HG03280 (cell line): ENCODE measurements around the gene HDAC7.

Experiments used
- ATAC-seq: cut with Tn5 transposase; IDR thresholded peaks from one replicate; pipeline ENCODE4 v1.9.1; 2021; ENCODE audit warnings: mild to moderate bottlenecking, moderate library complexity; ENCODE audit not compliant: unreplicated experiment

Gene HDAC7

DNA sequence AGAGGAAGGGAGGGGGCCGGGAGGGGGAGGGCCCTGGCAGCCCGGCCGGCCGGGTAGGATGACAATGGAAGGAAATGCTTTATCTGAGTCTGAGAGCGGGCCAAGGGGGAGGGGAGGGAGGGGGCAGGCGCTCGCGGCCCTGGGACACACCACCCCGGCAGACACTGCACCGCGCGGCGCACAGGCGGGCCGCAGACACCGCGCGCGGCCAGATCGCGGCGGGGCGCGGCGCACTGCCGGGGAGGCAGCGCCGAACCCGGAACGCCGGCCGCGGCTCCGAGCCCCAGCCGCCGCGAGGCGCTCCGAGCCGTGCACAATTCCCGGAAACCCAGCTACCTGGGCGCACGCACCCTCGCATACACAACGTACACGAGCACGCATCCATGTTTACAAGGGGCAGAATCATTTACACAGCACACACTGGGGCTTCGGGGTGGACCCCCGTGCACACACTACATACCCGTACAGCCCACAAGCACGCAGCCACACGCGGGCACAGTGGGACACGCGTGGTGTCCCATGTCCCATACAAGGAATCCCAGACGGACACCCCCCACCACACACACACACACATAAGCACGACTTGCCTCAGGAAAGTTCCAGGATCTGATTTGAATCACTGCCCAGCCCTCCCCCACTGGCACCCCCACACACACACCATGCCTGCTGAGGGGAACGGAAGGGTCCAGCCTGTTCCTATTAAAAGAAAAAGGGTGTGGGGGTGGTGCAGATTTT lies at the start of gene HDAC7:
Gene HDAC7 (minus strand): TSS at position 8 of the 735 bp plus-strand sequence. CDS start 118 bp downstream, outside the sequence.
- peak; percentile 47 for ATAC-seq

DNA sequence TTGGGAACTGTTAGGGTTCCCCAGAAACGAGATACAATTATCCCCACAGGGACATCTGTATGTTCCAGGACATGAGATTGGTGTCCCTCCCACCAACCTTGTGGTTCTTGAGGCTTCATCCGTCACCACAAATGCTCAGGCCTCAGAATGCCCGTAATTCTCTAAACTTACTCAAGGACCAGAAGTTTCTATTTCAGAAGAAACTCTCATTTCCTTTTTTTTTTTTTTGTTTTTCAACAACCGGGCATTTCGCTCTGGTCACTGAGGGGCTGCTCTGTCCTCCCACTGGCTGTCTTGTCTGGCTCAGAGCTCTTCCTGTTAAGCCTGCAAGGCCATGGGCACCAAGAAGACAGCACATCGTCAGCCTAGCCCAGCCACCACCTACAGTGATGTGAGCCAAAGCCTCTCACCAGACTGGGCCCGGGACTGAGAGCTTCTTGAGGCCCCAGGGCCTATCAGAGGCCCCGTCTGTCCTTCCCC lies 48.9 kb upstream of the HDAC7 start:
- ATAC-seq = peak; percentile 50

DNA sequence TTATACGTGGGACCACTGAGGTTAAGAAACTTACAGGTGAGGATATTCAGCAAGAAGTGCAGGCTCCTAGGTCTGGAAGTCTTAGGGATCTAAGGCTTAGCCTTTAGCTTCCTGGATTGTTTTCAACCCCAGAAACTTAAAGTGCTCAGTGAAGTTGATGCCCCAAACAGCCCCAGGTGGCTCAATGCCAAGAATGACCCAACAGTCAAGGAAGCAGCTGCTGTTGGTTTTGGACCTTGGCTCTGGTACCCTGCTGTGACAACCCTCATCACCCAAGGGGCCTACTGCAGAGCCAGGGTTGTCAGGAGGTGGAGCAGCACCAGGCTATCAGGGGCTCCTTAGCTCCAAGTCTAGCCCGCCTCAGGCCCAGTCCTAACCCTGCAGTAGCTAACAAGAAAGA lies 48.3 kb upstream of the HDAC7 start:
- ATAC-seq = peak; percentile 11

DNA sequence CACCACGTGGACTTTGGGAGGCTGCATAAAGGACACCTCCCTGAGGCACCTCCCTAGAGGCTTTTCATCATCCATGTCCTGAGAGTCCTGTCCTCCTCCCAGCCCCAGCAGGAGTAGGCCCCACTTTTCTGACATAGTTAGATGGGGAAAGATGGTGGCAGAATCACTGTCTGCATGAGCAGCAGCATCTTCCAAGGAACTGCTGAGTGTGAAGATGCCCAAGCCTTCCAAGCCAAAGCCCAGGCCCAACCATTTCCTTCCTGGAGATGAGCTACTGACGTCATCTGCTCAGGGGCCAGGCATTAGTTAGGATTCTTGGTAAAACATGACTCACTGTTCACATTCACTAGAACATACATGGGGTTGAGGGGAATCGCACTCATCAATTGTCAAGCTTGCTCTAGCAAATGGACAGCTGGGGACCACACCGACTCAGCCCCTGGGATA lies 47.8 kb upstream of the HDAC7 start:
- no peak for ATAC-seq

DNA sequence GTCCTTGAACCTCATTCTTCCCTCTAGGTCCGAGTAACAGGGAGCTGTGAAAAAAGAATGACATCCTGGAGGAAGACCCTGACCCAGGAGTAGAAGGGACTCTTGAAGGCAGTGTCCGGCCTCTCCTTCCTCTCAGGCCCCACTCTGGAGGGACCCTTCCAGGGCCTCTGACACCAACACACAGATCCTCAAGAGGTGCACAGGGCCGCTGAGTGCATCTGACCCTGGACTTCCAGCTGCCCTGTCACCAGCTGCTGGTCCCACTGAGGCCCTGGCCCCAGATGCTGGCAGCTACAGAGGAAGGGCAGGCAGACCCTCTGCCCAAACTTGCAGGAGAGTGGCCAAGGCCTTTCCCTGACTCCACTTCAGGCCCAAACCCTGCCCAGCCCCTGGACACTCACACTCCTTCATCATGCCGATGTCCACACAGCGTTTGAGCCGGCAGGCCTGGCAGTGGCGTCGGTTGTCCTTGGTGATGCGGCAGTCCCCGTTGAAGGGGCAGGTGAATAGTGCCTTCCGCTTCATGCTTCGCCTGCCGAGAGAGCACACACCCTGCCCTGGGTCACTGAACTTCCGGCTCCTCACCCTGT lies 45.0 kb upstream of the HDAC7 start:
- ATAC-seq = no peak

DNA sequence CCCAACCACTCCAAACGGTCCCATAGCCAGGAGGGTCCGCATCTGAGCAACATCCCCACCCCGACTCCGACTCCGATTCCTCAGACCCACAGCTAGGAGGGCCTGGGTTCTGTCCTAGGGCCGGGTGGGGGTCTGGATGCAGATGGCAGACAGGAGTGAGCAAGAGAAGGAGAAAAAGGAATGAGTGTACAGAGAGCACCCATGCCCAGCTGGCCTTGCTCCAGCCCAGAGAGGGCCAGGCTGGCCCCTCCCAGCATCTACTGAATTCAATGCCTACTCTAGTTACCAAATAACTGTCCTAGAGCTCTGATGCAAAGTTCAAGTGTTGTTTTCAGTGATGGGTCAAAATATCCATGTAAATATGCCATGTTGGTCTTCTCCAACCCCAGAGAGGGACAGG lies 44.3 kb upstream of the HDAC7 start:
- no peak for ATAC-seq

DNA sequence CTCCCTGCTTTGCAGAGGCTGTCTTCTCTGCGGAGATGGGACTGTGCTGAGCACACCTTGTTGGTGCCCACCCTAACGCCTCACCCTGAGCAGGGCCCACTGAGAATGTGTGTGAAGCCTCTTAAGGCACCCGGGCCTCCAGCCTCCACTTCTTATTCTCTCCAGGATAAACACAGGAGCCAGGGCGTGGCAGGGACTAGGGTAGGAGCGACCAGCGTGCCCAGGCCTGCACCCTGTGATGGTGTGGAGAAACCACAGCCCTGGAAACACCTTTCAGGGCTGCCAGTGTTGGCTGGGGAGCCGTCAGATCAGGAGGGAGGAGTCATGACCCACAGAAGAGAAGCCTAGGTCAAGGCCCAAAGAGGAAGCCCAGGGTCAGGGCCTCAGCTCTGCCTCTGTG lies 43.8 kb upstream of the HDAC7 start:
- no peak for ATAC-seq

DNA sequence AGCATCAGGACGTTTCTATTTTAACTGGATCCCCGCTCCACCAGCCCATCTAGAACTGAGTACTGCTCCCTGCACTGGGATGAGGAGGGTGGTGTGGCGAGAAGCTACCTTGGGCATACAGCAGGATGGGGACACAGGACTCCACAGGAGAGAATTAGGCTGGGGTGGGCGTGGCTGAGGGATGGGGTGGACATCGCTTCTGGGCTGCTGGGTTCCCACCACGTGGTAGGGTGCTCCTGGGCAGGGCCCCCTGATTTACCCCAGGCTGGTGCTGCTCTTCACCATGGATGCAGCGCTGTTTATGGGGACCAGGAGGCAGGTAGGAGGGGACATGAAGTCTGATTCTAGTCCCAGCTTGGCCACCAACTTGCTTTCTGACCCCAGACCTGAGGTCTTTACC lies 43.2 kb upstream of the HDAC7 start:
- ATAC-seq = no peak

DNA sequence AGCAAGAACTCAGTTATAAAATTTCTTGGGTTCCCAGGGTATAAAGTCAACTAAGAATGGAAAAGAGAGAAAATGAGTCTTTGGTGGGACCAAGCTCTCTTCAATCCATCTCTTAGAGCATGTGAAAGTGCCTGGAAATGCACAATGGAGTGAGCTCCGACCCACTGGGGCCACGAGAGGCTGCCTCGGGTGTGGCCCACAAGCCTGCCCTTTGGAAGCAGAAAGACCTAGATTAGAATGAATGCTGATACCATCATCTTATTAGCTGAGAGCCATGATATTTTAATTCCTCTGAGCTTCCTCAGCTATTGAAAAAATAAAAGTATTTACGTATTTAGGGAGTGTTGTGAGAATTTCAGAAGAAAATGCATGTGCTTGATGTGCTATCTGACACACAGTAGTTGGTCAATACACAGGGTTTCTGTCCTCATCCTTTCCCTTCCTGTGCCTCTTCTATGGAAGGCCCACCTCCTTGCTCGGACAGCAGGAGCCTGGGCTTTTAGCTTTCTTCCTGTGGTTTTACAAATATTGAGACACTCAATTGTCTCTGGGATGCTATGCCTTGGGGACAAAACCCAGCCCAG lies 42.6 kb upstream of the HDAC7 start:
- no peak for ATAC-seq

DNA sequence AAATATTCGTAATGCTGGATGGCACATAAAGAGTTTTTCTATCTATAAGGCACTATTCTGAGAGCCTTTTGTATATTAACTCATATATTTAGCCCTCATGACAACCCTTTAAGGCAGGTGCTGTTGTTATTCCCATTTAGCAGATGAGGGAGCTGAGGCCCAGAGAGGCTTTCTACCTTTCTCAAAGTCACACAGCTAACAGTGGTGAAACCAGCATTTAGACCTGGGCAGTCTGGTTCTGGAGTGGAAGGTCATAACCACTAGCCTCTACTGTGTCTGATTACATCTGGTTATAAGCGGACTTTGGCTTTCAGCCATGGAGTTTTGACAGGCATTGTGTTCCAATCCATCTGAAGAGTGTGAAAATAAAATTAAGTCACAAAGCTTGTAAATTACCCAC lies 41.2 kb upstream of the HDAC7 start:
- no peak for ATAC-seq

DNA sequence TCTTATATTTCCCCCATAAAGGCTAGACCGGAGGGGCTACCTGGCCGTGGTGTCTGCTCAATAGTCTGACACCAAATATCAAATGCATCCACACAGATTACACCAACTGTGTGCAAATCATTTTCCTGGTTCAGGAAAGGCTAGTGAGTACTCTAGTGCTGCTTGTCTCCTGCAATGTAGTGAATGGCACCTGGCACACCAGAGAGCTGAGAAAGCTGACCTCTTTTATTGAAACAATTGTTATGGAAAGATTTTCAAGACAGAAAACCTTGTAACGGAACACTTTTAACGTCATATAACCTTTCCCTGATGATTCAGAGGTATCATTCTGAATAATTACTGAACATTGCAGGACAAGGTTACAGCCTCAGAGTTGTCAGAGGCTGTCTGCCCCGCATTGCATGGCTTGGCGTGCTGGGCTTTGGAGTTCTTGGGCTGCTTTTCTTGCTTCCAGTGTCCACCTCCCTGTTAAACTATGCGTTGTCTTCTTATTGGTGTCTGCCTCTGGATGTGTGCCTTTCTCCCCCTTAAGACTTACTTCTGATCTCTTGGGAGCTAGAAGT lies 40.7 kb upstream of the HDAC7 start:
- ATAC-seq = no peak

DNA sequence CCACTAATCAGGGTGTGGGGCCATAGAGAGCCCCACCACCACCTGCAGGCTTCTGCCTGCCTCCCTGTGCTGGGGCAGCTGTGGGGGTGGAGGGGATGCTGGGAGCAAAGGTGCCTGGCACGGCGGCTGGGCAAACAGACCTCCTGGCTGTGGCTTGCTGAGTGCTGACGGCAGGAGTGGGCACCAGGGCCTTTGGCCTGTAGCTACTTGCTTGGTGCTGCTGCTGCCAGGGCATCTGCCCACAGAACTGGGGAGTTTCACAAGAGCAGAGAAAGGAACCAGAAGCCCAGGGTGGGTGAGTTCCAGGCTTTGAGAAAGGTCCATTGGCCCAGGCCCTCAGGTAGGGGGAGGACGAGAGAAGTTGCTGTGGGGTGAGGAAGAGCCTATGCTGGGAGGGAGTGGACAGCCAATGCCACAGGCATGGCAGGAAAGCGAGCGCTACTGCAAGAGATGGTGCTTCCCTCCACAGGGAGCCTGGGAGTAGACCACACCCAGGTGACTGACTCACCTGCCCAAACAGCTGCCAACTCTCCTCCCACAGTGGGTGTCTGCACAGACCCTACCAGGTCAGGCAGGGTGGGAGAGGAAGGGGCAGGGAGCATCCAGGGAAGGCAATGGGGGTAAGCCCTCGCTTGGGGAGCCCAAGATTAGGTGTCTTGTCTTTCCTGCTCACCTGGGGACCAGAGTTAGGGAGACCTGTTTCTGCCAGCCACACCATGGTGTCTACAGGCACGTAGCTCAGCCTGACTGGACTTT lies 39.0 kb upstream of the HDAC7 start:
- no peak for ATAC-seq

DNA sequence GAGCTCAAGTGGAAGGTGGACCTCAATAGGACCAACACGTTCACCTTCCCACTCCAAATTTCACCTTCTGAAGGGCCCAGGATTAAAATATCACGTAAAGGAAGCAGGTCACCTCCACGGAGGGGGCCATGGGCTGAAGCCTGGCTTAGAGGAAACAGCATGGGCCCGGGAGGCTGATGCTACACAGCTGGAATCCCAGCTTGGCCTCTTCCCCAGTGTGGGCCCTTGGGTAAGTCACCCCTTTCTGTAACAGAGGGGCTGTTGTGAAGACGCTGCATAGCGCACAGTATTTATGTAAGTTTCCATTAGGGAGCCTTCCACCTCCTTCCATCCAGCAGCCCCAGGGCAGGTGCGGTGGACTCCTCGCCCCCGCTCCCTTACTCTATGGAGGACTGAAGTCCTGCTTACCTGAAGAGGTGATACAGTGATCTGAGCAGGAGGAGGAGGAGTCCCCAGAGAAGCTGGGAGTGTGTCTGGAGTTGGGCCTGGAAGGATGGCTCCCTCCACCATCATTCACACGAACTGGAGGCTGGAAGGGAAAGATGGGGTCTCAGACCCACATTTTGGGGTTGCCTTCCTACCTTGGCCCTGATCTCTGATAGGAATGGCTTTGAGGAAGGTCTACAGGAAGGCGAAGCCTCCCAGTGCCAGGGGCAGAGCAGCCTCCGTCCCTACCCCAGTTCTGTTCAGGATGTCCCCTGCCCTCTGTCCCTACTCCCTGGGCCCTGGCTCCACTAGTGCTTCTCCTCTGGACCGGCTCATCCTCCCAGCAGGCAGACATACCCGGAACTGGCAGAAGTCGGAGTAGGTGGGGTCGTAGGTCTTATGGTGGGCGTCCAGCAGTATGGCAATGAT lies 37.2 kb upstream of the HDAC7 start:
- no peak for ATAC-seq

DNA sequence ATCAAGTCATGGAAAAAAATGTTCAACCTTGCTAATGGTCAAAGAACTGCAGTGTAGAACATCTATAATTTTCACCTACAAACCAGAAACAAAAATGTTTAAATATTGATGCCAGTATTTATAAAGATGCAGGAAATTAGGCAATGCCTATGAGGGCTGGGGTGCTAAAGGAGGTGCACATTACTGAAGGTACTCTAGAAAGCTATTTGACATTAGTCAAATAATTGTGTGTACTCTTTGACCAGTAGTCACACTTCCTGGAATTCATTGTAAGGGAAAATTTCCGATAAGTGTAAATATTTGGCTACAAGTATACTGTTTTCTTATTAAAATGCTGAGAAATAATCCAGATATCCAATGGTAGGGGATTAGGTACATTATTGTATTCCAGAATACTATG lies 36.4 kb upstream of the HDAC7 start:
- no peak for ATAC-seq

DNA sequence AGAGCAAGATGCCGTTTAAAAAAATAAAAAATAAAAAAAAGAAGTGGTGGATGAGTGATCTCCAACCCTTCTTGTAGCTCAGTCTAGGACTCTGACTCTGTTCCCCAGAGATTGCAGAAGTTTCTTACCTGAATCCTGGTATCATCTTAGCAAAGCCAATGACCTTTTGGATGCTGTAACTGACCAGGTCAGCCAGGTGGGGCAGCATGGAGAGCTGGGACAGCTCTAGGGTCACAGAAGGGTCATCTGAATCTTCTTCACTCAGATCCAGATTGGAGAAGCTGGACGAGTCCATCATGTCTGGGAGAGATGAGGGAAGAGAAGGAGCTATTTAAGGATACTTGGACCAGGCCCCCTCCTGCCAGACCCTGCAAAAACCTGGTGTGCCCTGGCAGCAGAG lies 35.8 kb upstream of the HDAC7 start:
- ATAC-seq = no peak

DNA sequence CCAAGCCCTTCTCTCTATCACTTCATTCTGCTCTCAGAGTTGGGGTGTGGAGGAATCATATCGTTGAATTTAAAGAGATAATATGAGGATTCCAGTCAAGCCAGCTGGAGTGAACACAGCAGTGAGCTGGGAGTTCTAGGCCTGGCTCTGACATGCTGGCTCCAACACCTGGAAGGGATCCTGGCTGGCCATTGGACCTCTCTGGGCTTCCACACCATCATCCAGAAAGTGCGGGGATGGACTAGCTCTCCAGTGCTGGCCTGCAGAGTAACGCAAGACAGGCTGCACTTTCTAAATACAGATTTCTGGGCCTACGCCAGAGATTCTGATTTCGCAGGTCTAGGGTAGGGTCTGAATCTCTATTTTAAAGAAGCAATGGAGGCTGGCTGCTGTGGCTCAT lies 34.8 kb upstream of the HDAC7 start:
- no peak for ATAC-seq

DNA sequence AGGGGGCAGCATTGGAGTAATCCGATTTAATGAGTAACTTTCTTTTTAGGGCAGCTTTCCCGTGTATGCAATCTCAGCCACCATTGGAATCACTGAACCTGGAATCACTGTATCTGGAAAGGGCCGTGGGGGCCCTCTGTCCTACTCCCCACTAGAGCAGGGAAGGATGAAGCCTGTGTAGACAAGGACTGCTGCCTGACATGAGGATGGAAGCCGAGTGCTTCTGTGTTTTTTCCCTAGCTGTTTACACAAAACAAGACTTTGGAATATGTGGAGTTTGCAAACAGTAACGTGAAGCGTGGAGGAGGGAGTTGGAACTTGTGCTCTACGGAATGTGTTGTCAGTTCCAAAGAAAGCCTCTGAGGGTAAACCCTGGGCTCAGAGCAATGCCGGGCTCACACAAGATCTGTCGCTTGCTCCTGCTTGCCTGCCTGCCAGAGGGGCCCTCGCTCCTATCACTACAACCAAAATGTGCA lies 32.4 kb upstream of the HDAC7 start:
- no peak for ATAC-seq

DNA sequence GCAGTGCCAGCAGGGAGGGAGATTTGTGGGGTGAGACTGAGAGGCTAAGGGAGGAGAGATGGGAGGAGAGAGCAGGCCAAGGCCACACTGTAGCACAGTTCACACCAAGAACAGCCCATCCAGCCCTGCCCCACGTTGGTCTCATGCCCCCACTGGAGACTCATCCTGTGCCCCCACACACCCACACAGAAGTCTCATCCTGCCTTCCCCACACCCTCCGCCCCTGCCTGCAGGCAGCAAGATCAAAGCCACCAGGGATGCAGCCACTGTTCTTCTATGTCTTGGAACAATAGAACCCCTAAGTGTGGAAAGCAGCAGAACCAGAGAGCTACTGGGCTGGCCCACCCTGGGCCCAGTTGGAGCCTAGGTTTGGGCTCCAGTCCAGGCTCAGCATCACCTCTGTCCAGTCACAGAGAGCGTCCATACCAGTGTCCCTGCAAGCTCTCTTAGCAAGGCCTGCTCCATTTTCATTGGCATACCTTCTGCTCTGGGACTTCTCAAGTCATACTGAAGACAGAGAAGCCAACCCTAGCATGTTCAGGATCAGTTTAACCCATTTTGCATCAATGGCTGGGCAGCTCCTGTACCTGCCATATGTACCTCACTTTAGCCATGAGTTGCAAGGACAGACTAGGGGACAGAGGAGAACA lies 31.7 kb upstream of the HDAC7 start:
- no peak for ATAC-seq
